ENCODE results near the gene MT1HL1.
"Not testable (repeated sequence)": the region's sequence is repeated elsewhere in the genome, so short reads cannot be mapped to it uniquely, and the experiment has no call there.

MT1HL1 gene

DNA sequence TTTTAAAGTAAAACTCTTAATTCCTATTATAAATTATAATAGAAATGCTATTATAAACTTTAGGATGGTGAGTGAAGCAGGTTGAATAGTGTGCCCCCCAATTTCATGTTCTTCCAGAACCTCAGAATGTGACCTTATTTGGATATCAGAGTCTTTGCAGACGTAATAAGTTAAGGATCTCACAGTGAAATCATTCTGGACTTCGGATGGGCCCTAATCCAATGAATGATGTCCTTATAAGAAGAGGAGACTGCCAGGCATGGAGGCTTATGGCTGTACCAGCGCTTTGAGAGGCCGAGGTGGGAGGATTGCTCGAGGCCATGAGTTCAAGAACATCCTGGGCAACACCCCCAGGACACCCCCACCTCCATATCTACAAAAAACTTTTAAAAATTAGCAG, 9.4 kb upstream of the MT1HL1 start:
- no peak for DNase-seq

DNA sequence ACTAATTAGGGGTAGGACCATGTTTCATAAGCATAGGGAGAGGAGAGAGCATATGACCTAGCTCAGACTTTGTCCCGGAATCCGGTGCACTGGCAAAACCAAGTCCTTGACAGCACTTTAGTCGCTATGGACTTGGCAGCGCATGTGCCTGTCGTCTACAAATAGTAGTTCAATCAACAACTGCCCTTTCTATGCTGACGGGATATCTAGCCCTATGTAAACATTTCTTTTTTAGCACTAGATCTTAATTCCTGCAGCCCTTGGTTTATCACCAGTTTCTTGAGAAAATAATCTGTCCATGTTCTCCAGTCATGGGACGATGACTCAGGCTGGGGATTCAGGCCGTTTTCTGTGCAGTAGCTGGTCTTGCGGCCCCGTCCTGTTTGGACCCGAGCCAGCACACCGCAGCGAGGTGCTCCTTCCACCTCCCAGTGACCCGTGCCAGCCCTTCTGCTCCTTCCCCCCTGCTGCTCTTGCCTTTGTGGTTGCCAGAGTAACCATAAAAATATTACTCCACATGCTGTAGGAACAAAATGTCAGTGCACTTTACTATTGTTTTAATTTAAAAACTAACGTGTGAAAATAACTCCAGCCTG, 8.6 kb upstream of the MT1HL1 start:
- DNase-seq = no peak

DNA sequence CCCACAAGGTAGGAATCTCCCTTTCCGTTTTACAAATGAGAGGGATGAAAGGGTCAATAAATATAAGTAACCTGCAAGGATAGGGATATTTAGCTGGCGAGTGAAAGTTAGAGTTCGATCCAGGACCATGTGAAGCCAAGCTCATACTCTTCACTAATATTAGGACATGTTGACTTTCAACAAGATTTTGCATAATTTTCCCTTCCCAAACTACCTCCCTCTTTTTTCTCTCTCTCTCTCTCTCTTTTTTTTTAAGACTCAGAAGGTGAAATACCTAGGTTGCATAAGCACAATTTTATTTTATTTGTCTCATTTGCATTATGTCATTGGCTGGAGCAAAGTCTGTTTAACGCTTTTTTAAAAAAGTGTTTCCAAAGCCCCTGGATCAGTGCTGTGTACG, 8.1 kb upstream of the MT1HL1 start:
- DNase-seq = no peak

DNA sequence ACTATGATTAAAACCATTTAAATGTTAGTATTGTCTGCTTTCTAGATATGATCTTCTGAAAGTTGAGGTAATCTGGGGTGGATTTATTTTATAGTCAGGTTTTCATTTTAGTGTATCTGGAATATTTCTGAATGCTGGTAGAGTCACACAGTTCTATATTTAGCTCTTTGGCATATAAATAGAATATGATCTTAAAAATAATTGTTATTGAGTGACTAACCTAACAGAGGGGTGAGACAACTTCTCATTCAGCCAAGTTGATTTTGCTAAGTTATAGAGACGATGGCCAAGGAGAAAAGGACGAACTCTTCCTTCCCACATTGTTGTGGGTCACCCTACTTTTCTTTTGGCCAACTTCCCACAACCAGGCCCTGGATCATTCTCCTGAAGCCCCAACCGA, 7.2 kb upstream of the MT1HL1 start:
- DNase-seq = no peak

DNA sequence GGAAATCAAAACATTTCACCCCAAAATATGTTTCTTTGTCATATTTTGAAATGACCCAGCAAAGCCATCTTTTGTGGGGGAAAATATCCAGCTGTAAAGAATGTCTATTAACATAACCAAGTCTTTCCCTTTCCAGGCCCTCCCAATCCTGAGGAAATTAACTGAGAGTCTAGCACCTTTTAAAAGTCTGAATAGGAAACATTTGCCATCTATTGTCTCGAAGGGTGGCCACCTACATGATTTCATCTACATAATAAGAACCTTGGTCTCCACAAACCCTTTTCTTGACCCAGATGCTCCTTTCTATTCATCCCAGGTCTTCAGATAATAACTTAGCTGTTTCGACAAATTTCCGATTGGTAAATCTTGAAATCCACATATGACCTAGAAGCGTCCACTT, 5.4 kb upstream of the MT1HL1 start:
- no peak for DNase-seq

DNA sequence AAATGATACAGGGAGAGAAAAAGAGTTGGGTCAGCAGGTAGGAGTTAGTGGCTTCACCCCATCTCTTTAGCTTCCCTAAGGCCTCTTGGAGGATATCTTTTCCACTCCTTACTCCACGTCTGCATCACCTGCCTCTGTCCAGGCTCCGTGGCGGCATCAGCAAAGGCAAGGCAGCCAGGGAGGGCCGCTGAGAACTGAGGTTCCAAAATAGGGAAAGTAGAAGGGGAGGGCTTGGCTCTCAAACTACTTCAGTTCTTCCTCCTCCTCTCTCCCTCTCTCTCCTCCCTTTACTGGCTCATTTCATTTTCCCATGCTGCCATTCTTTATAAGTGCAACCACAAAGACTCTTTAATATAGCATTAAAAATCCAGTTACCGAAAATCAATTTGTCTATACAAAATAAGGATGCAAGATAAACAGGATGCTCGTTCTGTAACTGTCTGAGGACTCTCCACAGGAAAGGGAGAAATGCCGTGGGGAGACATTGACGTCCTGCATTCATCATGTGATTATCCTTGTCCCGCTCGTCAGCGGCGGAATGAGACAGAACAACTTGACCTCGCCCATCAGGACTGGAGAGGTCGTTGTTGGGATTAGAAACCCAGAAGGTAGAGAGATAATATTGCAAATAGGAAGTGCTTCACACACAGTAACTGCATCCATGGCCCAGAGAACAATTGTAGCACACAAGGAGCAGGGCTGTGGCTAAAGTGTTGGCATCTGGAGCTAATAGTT, 3.1 kb upstream of the MT1HL1 start:
- no peak for DNase-seq

DNA sequence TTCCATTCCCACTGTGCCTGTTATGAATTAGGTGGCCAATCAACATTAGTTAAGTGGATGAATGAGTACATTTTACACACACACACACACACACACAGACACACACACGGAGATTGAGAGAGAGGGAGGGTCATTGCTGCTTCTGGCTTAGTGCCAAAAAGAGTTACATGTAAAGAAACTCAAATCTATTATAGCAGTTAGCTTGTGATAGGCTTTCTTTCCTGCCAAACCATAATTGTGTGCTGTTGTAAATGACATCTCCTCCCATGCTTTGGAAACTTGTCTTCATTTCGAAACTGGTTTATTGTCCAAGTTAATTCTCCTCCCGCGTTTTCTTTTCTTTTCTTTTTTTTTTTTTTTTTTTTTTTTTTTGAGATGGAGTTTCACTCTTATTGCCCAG, 1.4 kb upstream of the MT1HL1 start:
- no peak for DNase-seq

DNA sequence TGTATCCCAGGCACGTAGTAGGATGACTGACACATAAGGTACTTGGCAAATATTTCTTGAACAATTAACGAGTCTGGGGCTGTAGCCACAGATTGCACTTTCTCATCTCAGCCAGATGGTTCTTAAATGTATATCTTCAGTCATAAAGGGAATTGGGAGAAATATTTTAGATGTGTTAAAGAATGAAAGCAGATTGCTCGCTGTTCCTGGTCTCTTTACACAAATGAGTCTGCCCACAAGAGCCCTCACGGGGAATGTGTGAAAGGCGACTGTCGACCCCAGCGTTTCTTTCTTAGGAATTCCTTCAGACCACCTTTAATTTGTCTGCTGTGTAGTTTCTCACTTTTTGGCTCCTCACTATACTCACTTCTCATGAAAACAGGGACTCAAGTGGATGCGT, 725 bp downstream of the MT1HL1 start:
- DNase-seq = no peak

DNA sequence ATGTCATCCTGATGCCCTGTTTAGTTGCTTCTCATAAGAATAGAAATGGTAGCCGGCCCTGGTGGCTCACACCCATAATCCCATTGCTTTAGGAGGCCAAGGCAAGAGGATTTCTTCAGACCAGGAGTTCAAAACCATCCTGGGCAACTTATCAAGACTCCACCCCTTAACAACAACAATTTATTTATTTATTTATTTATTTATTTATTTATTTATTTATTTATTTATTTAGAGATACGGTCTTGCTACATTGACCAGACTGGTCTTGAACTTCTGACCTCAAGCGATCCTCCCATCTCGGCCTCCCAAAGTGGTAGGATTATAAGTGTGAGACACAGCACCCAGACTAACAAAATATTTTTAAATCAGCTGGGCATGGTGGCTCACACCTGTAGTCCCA, 4.0 kb downstream of the MT1HL1 start:
- DNase-seq = no peak

DNA sequence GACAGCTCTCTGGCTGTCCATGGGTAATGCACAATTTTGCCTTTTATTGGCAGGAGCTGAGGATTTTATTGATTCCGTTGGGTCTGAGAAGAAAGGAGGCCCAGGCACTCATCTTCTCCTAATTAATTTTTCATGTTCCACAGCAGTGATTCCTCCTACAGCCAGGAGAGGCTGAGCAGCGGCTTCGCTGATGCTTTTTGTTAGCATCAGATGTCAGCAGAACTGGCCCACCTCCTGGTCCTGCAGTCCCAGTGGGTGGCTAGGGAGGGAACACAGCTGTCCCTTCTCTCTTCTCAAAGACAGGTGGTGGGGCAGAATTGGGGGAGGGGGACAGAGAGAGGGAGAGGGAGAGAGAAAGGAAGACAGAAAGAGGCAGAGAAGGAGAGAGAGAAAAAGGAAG, 5.7 kb downstream of the MT1HL1 start:
- DNase-seq = no peak

DNA sequence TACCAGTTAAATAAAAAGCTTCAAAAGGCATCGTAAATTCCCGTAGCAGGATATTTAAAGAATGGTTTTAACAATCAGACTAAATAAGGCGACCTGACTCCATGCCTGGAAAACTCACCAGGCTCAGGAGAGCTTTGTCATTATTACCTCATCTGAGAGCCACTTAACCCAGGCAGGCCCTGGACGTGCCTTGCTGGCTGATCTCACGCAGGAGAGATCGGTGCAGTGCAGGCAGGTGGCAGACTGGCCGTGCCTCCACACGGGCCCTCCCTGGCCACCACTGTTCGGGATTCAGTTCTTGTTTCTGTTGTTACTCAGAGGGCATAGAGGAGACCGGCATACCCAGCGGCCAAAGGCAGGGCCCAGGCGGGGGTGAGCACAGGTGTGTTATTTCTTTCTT, 6.4 kb downstream of the MT1HL1 start:
- no peak for DNase-seq

DNA sequence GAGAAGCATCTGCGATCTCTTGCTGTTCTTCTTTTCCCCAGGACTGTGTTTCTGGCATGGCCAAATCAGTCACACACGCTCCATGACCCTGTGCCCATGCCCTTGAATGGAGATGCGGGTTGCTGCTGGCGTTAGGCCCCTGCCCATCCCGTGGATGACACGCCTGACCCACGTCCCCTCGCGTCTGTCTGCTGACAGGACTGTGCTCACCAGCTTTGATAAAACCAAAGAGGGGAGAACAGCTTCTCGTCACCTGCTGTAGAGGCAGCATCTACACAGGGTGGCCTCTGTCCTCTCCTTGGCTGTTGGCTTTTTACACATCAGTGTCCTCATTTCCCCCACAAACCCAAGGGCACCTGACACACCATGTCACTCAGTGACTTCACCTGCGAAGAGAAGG, 6.9 kb downstream of the MT1HL1 start:
- no peak for DNase-seq

DNA sequence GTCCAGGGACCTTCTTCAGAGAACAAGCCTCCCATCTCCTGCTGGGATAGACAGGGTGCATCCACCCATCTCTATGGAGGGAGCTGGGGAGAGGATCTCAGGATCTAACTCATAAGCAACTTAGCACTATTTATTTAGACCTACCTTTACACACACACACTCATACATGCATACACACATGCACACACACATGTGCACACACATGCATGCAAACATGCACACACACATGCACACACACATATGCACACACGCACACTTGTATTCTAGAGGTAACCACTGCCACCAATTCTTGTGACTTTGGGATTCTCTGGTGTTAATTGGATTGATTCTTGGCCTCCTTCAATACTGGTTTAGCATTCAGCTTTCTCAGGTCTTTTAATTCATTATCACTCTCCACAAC, 9.8 kb downstream of the MT1HL1 start:
- no peak for DNase-seq

DNA sequence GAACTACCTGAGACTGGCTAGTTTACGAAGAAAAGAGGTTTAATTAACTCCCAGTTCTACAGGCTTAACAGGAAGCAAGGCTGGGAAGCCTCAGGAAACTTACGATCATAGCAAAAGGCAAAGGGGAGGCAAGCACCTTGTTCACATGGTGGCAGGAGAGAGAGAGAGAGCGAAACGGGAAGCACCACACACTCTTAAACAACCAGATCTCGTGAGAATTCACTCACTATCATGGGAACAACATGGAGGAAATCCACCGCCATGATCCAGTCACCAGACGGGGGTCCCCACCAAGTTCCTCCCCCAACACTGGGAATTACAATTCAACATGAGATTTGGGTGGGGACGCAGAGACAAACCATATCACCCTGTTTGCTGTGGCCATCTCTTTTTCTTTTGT, 11.8 kb downstream of the MT1HL1 start:
- DNase-seq = no peak

DNA sequence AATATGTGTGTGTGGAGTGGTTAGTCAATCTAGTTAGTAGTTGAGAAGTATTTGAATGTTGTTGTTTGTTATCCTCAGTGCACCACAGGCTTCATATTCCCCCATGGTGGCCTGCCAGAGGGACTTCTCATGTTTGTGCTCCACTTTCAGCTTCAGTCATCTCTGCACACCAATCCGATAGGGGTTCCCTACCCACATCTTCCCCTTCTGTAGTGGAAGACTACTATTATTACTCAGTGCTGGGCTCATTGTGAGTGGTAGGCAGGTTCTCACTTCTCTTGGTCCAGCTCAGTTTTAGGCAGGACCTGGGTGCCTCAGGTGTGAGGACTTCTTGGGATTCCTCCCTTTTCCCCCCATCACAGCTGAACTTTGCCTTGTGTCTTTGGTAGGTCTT, 14.2 kb downstream of the MT1HL1 start:
- DNase-seq = no peak

DNA sequence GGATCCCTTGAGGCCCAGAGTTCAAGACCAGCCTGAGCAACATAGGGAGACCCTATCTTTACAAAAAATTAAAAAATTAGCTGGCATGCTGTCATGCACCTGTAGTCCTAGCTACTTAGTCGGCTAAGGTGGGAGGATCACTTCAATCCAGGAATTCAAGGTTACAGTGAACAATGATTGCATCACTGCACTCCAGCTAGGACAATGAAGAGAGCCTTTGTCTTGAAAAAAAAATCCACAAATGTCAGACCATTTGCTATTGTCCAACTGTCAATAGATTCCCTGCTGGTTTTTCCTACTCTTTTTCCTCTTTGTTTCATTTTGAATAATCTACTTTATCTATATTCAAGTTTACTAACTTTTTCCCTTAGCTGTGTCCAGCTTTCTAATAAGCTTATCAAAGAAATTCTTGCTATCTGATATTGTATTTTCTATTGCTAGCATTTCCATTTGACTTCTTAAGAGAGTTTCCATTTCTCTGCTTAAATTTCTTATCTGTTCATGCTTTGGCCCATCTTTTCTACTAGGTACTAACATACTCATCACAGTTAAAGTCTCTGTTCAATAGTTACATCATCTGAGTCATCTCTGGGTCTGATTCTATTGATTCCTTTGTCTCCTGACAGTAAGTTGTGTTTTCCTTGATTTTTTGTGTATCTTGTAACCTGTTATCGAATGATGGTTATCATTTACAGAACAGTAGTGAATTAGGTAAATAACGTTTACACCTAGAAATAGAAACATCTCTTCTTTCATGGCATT, 14.8 kb downstream of the MT1HL1 start:
- no peak for DNase-seq

DNA sequence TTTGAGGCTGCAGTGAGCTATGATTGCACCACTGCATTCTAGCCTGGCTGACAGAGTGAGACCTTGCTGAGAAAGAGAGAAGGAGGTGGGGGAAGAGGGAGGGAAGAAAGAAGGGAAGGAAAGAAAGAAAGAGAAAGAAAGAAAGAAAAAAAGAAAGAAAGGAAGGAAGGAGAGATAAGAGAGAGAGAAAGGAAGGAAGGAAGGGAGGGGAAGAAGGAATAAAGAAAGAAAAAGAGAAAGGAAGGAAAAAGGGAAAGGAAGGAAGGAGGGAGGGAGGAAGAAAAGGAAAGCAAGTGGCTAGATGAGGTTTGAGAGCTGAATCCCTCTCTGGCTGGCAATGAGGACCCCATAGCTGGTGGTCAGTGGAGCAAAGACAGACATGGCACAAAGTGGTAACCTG, 20.4 kb downstream of the MT1HL1 start:
- no peak for DNase-seq

DNA sequence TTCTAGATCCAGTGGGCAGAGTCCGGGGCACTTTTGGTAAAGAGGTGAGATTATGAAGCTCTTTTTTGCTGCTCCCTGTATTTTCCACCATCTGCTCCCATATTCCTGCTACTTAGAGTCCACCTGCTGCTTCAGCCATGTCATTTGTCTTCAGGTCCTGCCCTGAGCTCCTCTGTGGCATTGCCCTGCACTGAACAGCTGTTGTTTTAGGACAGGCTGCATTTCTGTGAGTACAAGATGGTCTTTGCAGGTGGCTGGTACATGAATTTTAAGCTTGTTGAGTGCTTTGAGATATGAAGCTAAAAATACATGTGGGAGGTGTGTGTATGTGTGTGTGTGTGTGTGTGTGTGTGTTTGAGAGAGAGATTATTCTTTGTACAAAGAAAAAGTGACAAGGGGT, 21.9 kb downstream of the MT1HL1 start:
- DNase-seq = no peak

DNA sequence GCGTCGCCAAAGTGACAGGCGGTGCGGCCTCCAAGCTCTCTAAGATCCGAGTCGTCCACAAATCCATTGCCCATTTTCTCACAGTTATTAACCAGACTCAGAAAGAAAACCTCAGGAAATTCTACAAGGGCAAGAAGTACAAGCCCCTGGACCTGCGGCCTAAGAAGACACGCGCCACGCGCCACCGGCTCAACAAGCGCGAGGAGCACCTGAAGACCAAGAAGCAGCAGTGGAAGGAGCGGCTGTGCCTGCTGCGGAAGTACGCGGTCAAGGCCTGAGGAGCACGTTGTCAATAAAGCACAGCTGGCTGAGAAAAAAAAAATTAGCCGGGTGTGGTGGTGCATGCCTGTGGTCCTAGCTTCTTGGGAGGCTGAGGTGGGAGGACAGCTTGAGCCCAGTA, 22.8 kb downstream of the MT1HL1 start:
- not testable (repeated sequence) for DNase-seq

DNA sequence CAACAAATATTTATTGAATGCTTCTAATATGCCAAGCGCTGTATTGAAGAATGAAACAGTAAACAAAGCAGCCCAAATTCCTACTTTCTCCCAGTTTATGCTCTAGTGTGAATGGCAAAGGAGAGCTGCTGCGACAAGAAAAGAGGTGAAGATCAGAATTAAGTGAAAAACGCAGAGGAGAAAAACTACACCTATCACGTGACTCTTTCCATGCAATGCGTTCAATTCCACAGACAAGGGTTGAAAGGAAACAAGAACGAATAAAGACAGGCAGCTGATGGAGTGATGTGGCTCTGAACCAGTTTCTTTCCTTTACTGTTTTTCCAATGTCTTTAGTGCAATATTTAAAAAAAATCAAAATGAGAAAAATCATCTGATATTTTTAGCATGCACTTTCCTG, 23.6 kb downstream of the MT1HL1 start:
- no peak for DNase-seq

DNA sequence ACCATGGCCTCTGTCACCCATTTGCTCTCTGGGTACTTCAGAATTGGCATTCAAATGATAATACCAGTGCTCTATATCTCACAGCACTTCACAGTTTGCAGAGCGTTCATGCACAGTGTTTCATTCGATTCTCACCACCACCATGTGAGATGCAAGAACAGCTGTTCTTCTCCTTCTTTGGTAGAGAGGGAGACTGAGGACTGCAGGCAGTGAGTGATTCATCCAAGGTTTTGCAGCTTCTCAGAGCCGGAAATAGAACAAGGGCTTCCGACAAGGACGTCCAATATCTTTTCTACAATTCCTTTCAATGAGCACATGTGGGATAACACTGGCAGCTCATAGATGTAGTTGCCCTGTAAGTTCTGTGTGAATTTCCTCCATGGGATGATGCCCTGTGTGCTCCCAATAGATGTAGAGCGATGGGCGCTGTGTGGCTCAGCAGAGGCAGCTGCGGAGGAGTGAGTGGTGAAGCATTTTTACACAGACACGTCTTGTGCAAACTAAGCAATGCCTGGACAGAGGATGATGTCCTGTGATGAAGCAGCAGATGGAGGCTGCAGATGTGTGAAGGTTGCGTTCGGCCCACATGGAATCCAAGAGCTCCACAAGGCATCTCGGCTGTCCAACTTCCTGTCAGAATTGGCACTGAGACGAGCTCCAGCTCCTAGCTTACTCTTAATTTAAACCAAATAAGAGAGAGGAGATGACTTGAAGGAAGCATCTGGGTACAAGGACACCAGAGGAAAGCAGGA, 24.9 kb downstream of the MT1HL1 start:
- DNase-seq = no peak

DNA sequence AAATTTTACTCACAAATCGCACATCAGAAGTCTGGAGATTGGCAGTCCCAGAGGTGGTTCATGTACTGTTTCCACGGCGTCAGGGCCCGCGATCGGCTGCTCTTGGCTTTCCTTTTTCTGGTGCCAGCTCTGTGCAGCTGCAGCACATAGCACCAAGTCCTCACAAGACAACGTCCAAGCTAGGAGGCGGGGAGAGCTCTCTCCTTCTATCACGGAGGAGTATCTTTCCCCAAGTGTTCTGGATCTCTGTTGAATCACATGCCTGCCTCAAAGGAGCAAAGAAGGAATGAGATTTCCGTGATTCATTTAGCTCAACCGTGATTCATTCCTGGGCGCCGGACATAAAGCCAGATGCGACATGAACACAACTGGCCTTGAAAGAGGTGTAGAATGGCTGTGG, 25.5 kb downstream of the MT1HL1 start:
- no peak for DNase-seq

DNA sequence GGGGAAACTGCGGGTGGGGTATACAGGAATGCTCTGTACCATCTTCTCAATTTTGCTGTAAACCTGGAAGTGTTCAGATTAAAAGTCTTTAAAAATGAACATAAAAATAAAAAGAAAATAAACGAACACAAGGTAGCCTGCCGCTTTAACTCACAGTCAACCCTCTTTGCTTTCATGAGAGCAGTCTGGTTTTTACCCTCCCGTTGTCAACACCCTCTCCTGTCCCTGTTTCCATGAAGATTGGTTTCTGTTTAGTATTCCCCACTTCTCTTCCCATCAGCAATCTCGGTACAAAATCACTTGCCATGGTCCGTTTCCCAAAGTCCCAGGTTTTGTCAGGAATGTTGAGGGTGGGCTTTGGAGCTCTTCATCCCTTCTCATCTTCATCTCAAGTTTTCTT, 28.8 kb downstream of the MT1HL1 start:
- no peak for DNase-seq

DNA sequence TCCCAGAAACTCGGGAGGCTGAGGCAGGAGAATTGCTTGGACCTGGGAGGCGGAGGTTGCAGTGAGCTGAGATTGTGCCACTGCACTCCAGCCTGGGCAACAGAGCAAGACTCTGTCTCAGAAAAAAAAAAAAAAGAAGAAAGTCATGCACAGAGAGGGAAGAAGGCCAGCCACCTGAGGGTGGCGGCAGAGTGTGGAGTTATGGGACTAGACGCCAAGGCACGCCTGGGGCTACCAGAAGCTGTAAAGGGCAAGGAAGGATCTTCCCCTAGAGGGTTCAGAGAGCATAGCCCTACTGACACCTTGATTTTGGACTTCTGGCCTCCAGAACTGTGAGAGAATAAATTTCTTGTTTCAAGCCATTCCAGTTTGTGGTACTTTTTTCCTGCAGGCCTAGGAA, 30.2 kb downstream of the MT1HL1 start:
- not testable (repeated sequence) for DNase-seq

Measured in activated CD4-positive, CD25-positive, alpha-beta regulatory T cell (primary cell).